ENCODE data around the gene RUNX2.

Gene RUNX2

GRCh38 chr6:45491048-45491735 lies 163.1 kb downstream of the RUNX2 start:
- DNase-seq: no peak

- no peak for DNase-seq
Measured at GRCh38 chr6:45491874-45492273, 163.7 kb downstream of the RUNX2 start.

- DNase-seq: no peak
Measured at GRCh38 chr6:45493761-45494160, 165.6 kb downstream of the RUNX2 start.

- no peak for DNase-seq
Measured at GRCh38 chr6:45494416-45495135, 166.4 kb downstream of the RUNX2 start.

GRCh38 chr6:45495429-45496084 lies 167.4 kb downstream of the RUNX2 start:
- no peak for DNase-seq

- DNase-seq: no peak
Measured at GRCh38 chr6:45496085-45496433, 167.9 kb downstream of the RUNX2 start.

- DNase-seq: no peak
Measured at GRCh38 chr6:45498591-45498990, 170.5 kb downstream of the RUNX2 start.

GRCh38 chr6:45500924-45501816 lies 173.0 kb downstream of the RUNX2 start:
- no peak for DNase-seq

- DNase-seq: no peak
Measured at GRCh38 chr6:45502456-45502855, 174.3 kb downstream of the RUNX2 start.

- no peak for DNase-seq
Measured at GRCh38 chr6:45504947-45505346, 176.8 kb downstream of the RUNX2 start.

- no peak for DNase-seq
Measured at GRCh38 chr6:45505470-45505869, 177.3 kb downstream of the RUNX2 start.

GRCh38 chr6:45507186-45507585 lies 179.1 kb downstream of the RUNX2 start:
- DNase-seq: no peak

- no peak for DNase-seq
Measured at GRCh38 chr6:45509426-45509825, 181.3 kb downstream of the RUNX2 start.

- DNase-seq: no peak
Measured at GRCh38 chr6:45512717-45513116, 184.6 kb downstream of the RUNX2 start.

GRCh38 chr6:45513213-45513618 lies 185.1 kb downstream of the RUNX2 start:
- no peak for DNase-seq

GRCh38 chr6:45513843-45514242 lies 185.7 kb downstream of the RUNX2 start:
- DNase-seq: no peak

- no peak for DNase-seq
Measured at GRCh38 chr6:45514454-45515230, 186.5 kb downstream of the RUNX2 start.

- DNase-seq: no peak
Measured at GRCh38 chr6:45518013-45518720, 190.0 kb downstream of the RUNX2 start.

- no peak for DNase-seq
Measured at GRCh38 chr6:45521226-45521625, 193.1 kb downstream of the RUNX2 start.

- DNase-seq: no peak
Measured at GRCh38 chr6:45522486-45522885, 194.4 kb downstream of the RUNX2 start.

GRCh38 chr6:45527210-45527609 lies 199.1 kb downstream of the RUNX2 start:
- DNase-seq: no peak
